A673 (cell line): ENCODE measurements around the gene UMAD1.

Experiments used
- CTCF ChIP-seq: fragments of 300-800, 200-600 bp; sonication (generic); conservative IDR thresholded peaks from 2 replicates; pipeline ENCODE4 v1.5.1; 2017; ENCODE audit warnings: low read depth, mild to moderate bottlenecking, antibody characterized with exemption, low read length, moderate library complexity, mixed read lengths
- EZH2 ChIP-seq: fragments of 200-600 bp; sonication (generic); IDR thresholded peaks from 2 replicates; pipeline ENCODE4 v1.6.1; 2017; ENCODE audit warnings: borderline replicate concordance, low read depth, mild to moderate bottlenecking, mixed read lengths, antibody characterized with exemption, low read length; ENCODE audit not compliant: poor library complexity, severe bottlenecking

GRCh38 chr7:7848892-7849291 is 208.3 kb downstream of the UMAD1 start:
- no peak for TF ChIP-seq CTCF
- TF ChIP-seq EZH2, result no peak
